NCI-H2196 (cell line): ENCODE results near the gene ZNF385D.

Experiments
- DNase-seq: peaks from one replicate; lab custom pipeline; 2025; ENCODE audit not compliant: unreplicated experiment; lab: John Stamatoyannopoulos, UW

The ZNF385D gene

DNA sequence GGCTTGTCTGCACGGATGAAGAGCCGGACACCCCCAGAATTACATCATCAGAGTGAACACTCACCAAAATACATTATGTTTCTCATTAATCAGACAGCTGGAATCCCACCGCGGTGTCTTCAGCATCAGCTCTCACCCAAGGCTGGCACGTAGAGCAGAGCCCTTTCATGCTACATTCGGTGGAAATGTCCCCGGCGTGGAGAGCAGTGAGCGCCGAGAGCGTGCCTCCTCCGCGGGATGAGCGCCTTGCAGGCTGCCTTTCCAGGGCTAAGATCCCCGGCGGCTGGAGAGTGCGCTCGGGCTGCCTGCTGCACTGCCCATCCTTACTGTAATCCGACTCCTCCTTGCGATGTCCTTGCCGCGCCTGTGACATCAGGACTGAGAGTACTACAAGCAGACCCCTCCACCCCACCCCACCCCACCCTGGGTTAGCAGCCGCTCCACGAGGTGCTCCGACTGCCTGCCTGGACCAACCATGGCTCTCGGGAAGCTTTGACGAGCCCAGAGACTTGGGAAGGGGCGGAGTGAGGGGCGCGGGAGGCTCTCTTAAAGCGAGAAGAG is at the start of gene ZNF385D:
ZNF385D (minus strand) TSS at position 380 of the 561 bp plus-strand sequence; CDS start at position 86, 294 bp downstream.
- DNase-seq, result no peak

GRCh38 chr3:21798356-21799088 is 47.5 kb upstream of the ZNF385D start:
- no peak for DNase-seq

DNA sequence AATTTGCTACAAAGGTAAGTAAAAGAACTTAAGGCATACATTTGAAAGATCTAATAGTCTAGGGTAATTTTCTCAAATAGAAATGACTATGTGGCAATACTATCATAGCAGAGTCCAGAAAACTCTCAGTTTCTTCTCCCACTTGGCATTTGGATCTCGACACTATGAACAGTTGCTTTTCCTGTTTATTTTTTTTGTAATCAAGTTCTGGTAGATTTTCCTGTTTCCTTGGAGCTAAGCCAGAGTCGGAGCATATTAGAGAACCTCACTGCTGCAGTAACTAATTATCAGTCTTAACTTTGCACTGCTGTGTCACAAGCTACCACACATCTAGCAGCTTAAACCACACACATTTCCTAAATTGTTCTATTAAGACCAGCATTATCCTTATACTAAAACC is 44.9 kb upstream of the ZNF385D start:
- no peak for DNase-seq

DNA sequence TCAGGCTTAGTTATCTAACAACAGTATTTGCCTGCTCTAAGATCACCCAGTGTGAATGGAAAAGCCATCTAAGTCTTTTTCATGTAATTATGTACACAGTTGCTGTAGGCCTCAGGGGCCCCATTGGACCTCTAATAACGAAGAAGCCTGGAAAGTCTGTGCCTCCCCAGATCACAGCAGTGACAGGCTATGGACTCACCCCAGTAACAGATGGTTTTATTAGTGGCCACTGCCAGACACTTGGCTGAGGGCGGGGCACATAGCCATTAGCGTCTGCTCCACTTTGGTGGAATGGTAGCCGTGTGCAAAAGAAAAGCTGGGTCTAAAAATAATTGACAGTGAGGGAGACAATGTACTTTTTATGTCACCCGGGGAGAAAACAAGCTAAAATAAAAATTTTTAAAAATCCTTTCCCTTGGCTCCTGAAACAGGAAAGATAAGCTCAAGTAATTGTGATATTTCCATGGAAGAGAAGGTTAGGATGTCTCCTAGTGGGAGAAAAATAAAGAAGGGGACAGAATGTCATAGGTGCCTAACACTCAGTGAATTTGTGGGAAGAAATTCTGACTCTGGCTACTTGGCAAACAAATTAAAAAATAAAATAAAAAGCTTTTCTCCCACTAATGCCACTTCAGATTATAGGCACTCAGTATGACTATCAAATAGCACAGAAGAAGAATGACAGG is 44.3 kb upstream of the ZNF385D start:
- no peak for DNase-seq

DNA sequence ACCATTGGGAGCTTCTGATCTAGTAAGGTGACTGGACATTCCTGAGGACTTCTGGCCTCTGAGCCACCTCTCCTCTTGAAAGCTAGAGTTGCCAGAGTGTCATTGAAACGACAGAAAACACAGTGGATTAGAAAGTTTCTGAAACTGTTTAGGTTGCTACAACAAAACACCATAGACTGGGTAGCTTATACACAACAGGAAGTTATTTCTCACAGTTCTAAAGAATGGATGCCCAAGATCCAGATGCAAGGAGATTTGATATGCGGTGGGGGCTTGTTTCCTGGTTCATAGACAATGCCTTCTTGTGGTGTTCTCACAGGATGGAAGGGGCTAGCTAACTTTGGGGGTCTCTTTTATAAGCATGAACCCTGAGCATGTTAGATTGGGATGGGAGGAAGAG is 43.3 kb upstream of the ZNF385D start:
- DNase-seq, result no peak

GRCh38 chr3:21792176-21792575 is 41.2 kb upstream of the ZNF385D start:
- no peak for DNase-seq

DNA sequence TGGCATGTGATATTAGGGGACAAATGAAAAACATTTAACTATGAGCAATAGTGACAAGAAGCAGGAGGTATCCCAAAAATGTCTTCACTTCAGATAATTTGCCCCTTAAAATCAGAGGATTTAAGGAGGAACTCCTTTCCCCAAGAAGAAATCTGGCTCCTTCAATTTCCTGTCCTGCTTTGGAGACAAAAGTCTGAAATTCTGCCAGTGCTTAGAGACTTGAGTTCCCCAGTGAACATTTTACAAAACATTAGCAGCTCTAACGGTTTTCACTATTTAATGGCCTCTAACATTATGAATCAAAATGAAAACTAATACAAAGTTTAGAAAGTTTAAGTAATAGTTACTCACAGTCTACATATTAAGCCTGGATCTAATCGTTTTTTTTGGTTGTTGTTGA is 40.3 kb upstream of the ZNF385D start:
- DNase-seq, result no peak

GRCh38 chr3:21790466-21790865 is 39.5 kb upstream of the ZNF385D start:
- no peak for DNase-seq

GRCh38 chr3:21789730-21790129 is 38.7 kb upstream of the ZNF385D start:
- no peak for DNase-seq

GRCh38 chr3:21786438-21786797 is 35.4 kb upstream of the ZNF385D start:
- DNase-seq, result no peak

GRCh38 chr3:21785765-21786437 is 34.9 kb upstream of the ZNF385D start:
- DNase-seq, result no peak

GRCh38 chr3:21783839-21784238 is 32.8 kb upstream of the ZNF385D start:
- no peak for DNase-seq

GRCh38 chr3:21781355-21781754 is 30.3 kb upstream of the ZNF385D start:
- DNase-seq, result no peak

- no peak for DNase-seq
These were observed 28.9 kb upstream of the ZNF385D start for GRCh38 chr3:21779909-21780308.

DNA sequence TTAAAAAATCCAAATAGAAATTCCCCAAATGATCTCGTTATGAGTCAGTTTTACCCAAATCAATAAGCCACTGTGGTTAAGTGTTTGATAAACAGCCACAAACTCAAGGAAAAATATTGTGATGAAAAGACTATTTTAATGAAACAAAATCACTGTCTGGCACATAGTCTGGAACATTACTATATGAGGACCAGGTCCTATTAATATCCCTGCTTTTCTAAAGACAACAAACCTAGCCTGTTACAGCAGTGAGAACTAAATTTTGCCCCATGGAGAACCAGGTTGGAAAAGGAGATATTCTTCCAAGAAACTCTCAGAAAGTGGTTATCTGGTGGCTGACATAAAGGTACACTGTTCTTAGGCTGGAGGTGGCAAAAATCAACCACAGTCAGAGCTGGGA is 27.7 kb upstream of the ZNF385D start:
- no peak for DNase-seq

DNA sequence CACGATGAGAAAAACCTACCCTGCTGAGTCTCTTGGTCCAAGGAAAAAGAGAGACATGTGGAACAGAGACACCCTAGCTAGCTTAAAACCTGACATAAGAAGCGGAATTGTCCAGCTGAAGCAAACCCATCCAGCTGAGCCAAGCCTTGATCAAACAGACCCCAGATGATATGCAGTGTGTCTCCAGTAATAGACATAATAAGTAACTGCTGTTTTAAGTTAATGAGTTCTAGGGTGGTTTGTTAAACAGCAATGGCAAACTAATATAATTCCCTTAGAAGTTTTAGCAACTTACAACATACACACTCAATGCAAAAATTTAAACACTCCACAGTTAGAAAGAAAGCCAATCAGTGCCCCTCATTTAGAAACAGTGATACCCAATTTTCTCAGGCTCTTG is 26.8 kb upstream of the ZNF385D start:
- no peak for DNase-seq

- no peak for DNase-seq
These were observed 15.0 kb upstream of the ZNF385D start for GRCh38 chr3:21766002-21766401.

GRCh38 chr3:21755896-21756295 is 4.9 kb upstream of the ZNF385D start:
- no peak for DNase-seq

GRCh38 chr3:21754839-21755238 is 3.8 kb upstream of the ZNF385D start:
- DNase-seq, result no peak

GRCh38 chr3:21752749-21753347 is 1.8 kb upstream of the ZNF385D start:
- no peak for DNase-seq

- no peak for DNase-seq
These were observed 876 bp upstream of the ZNF385D start for GRCh38 chr3:21751886-21752285.
